ENCODE results near the gene RGL1. TPM values are rescaled to one million over a fixed set of nuclear protein-coding genes. Genes with fewer than 3 reads are reported as not detected.
A peak's percentile ranks its signal among the peaks of the same experiment; 100 is the strongest.

RGL1 gene
- total RNA-seq, 1 experiment from 2014 or later, result 0.92 TPM

GRCh38 chr1:183941001-183941400 lies 136.1 kb downstream of the RGL1 start:
- CTCF ChIA-PET, result no interaction called here
- no peaks in the 10 kb centered on the region for H3K36me3 ChIP-seq (ENCODE audit: control insufficient read depth, insufficient read depth, low read length)
- intact Hi-C loops (cut with micrococcal nuclease; ENCODE audit: unreplicated experiment), result no loop called here
- POLR2A ChIA-PET, result no interaction called here
- H3K27ac ChIP-seq (ENCODE audit: low read length), result no peak overlapping the region
- no TSS peak for BruUV-seq (replicated peaks)
- H3K27me3 ChIP-seq (ENCODE audit: control insufficient read depth, insufficient read depth, low read length), result no peaks in the 10 kb centered on the region
- ATAC-seq, result no peak
- H3K9me3 ChIP-seq (ENCODE audit: control insufficient read depth, insufficient read depth, low read depth, low read length), result no peaks in the 10 kb centered on the region
- TF ChIP-seq REST (IDR thresholded peaks at IDR 0.05; ENCODE audit: insufficient read depth in 1 of 2, low read depth in 2 of 2, low read length in 1 of 2), result no peak
- no peak for TF ChIP-seq SIN3A (IDR thresholded peaks at IDR 0.05; ENCODE audit: borderline replicate concordance, insufficient read depth, low read depth, low read length)
- TF ChIP-seq TCF7L2 (IDR thresholded peaks at IDR 0.05; ENCODE audit: low read depth, low read length), result no peak
- no peak for TF ChIP-seq CTCF (IDR thresholded peaks at IDR 0.05)
- TF ChIP-seq POLR2AphosphoS5 (IDR thresholded peaks at IDR 0.05; ENCODE audit: low read depth, low read length), result no peak
- in situ Hi-C loops (cut with HindIII; ENCODE audit: low pct_unique_long_range_greater_than_20kb, low sequenced_read_pairs), result no loop called here
- H3K4me1 ChIP-seq (ENCODE audit: control insufficient read depth, insufficient read depth, low read length), result no peaks in the 10 kb centered on the region
- no peak overlapping the region for H3K4me3 ChIP-seq (ENCODE audit: low read depth in 2 of 2, low read length in 2 of 2)
- no peak for DNase-seq (ENCODE audit: low read depth, low spot score)

GRCh38 chr1:183942933-183943693 lies 138.2 kb downstream of the RGL1 start:
- DNase-seq (ENCODE audit: low read depth, low spot score), result peak; percentile 54
- in situ Hi-C loops (cut with HindIII; ENCODE audit: low pct_unique_long_range_greater_than_20kb, low sequenced_read_pairs) (no loop called here), intact Hi-C loops (cut with micrococcal nuclease; ENCODE audit: unreplicated experiment) (no loop called here)
- ChIA-PET CTCF (interaction anchor here (0.8 kb wide), 1 partner anchor 1014 kb away, joined by 8 read pairs; no protein-coding TSS in a partner anchor), POLR2A (no interaction called here)
- no peak for ATAC-seq
- Histone ChIP-seq H3K9me3 (ENCODE audit: control insufficient read depth, insufficient read depth, low read depth, low read length) (no peaks in the 10 kb centered on the region), H3K4me1 (ENCODE audit: control insufficient read depth, insufficient read depth, low read length) (no peaks in the 10 kb centered on the region), H3K27me3 (ENCODE audit: control insufficient read depth, insufficient read depth, low read length) (no peaks in the 10 kb centered on the region), H3K4me3 (ENCODE audit: low read depth in 2 of 2, low read length in 2 of 2) (no peak overlapping the region), H3K27ac (ENCODE audit: low read length) (no peak overlapping the region), H3K36me3 (ENCODE audit: control insufficient read depth, insufficient read depth, low read length) (no peaks in the 10 kb centered on the region)
- TF ChIP-seq REST (IDR thresholded peaks at IDR 0.05; ENCODE audit: insufficient read depth in 1 of 2, low read depth in 2 of 2, low read length in 1 of 2) (no peak), TCF7L2 (IDR thresholded peaks at IDR 0.05; ENCODE audit: low read depth, low read length) (no peak), SIN3A (IDR thresholded peaks at IDR 0.05; ENCODE audit: borderline replicate concordance, insufficient read depth, low read depth, low read length) (no peak), POLR2AphosphoS5 (IDR thresholded peaks at IDR 0.05; ENCODE audit: low read depth, low read length) (no peak), CTCF (IDR thresholded peaks at IDR 0.05) (no peak)
- no TSS peak for BruUV-seq (replicated peaks)
